ENCODE measurements around the gene PACS2. TPM values are rescaled to one million over a fixed set of nuclear protein-coding genes. Genes with fewer than 3 reads are reported as not detected.
"Not testable (repeated sequence)": the region's sequence is repeated elsewhere in the genome, so short reads cannot be mapped to it uniquely, and the experiment has no call there.

Gene PACS2
- total RNA-seq, 3 donors from 2014 or later: 46.0 to 70.9 (median 67.8) TPM

DNA sequence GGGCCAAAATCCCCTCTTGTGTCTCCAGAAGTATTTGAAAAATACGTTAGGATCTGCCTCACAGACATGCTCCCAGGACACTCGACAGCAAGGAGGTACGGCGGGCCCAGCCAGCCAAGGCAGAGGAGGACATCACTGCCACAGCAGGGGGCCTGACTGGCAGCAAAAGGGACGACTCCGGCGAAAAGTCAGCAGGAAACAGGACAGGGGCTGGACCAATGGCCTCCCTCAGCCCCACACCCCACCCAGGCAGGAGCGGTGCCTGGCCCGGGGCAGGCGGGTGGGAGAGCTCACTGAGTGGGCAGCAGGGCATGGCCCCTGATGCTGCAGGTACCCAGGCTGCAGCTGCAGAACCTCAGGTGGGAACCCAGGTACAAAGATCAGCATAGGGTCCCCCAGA, 31.5 kb upstream of the PACS2 start:
- no peaks in the 10 kb centered on the region for H3K27me3 ChIP-seq
- TF ChIP-seq CTCF (IDR thresholded peaks at IDR 0.05) (no peak), POLR2AphosphoS5 (IDR thresholded peaks at IDR 0.05) (no peak), POLR2A (IDR thresholded peaks at IDR 0.05) (no peak)
- no peak for DNase-seq (ENCODE audit: low spot score in 2 of 2)
- intact Hi-C loops (cut with DNase I; ENCODE audit: low total_unique reads): no loop called here
- no peak overlapping the region for H3K27ac ChIP-seq
- no peaks in the 10 kb centered on the region for H3K9me3 ChIP-seq
- H3K4me1 ChIP-seq: no peaks in the 10 kb centered on the region
- no peak overlapping the region for H3K4me3 ChIP-seq
- no peaks in the 10 kb centered on the region for H3K36me3 ChIP-seq

- intact Hi-C loops (cut with DNase I; ENCODE audit: low total_unique reads): no loop called here
- no peak for DNase-seq (ENCODE audit: low spot score in 2 of 2)
- no peaks in the 10 kb centered on the region for H3K9me3 ChIP-seq
- no peak overlapping the region for H3K4me3 ChIP-seq
- H3K4me1 ChIP-seq: no peaks in the 10 kb centered on the region
- no peak overlapping the region for H3K27ac ChIP-seq
- H3K27me3 ChIP-seq: no peaks in the 10 kb centered on the region
- H3K36me3 ChIP-seq: no peaks in the 10 kb centered on the region
- TF ChIP-seq CTCF (IDR thresholded peaks at IDR 0.05): no peak
- no peak for TF ChIP-seq POLR2AphosphoS5 (IDR thresholded peaks at IDR 0.05)
- no peak for TF ChIP-seq POLR2A (IDR thresholded peaks at IDR 0.05)
Observed at GRCh38 chr14:105283899-105284298, 30.6 kb upstream of the PACS2 start.

GRCh38 chr14:105285174-105285573, 29.4 kb upstream of the PACS2 start:
- intact Hi-C loops (cut with DNase I; ENCODE audit: low total_unique reads): no loop called here
- H3K27me3 ChIP-seq: no peaks in the 10 kb centered on the region
- no peaks in the 10 kb centered on the region for H3K36me3 ChIP-seq
- H3K27ac ChIP-seq: no peak overlapping the region
- H3K4me3 ChIP-seq: no peak overlapping the region
- no peaks in the 10 kb centered on the region for H3K9me3 ChIP-seq
- no peak for TF ChIP-seq CTCF (IDR thresholded peaks at IDR 0.05)
- no peak for TF ChIP-seq POLR2AphosphoS5 (IDR thresholded peaks at IDR 0.05)
- TF ChIP-seq POLR2A (IDR thresholded peaks at IDR 0.05): no peak
- DNase-seq (ENCODE audit: low spot score in 2 of 2): no peak
- H3K4me1 ChIP-seq: no peaks in the 10 kb centered on the region

GRCh38 chr14:105286759-105287144, 27.8 kb upstream of the PACS2 start:
- Histone ChIP-seq H3K4me1 (no peaks in the 10 kb centered on the region), H3K9me3 (no peaks in the 10 kb centered on the region), H3K27me3 (no peaks in the 10 kb centered on the region), H3K4me3 (no peak overlapping the region), H3K36me3 (no peaks in the 10 kb centered on the region), H3K27ac (no peak overlapping the region)
- TF ChIP-seq POLR2A (IDR thresholded peaks at IDR 0.05) (no peak), POLR2AphosphoS5 (IDR thresholded peaks at IDR 0.05) (no peak), CTCF (IDR thresholded peaks at IDR 0.05) (no peak)
- DNase-seq (ENCODE audit: low spot score in 2 of 2): no peak
- intact Hi-C loops (cut with DNase I; ENCODE audit: low total_unique reads): no loop called here

GRCh38 chr14:105287249-105288102, 27.1 kb upstream of the PACS2 start:
- intact Hi-C loops (cut with DNase I; ENCODE audit: low total_unique reads): no loop called here
- H3K9me3 ChIP-seq: no peaks in the 10 kb centered on the region

GRCh38 chr14:105288936-105289335, 25.6 kb upstream of the PACS2 start:
- intact Hi-C loops (cut with DNase I; ENCODE audit: low total_unique reads); H3K27me3 ChIP-seq; H3K9me3 ChIP-seq; H3K36me3 ChIP-seq; DNase-seq (ENCODE audit: low spot score in 2 of 2); H3K4me3 ChIP-seq; H3K4me1 ChIP-seq; H3K27ac ChIP-seq: not testable (repeated sequence)

More at GRCh38 chr14:105287249-105288102, 27.1 kb upstream of the PACS2 start:
- DNase-seq (ENCODE audit: low spot score in 2 of 2): no peak
- no peaks in the 10 kb centered on the region for H3K4me1 ChIP-seq
- no peak for TF ChIP-seq POLR2A (IDR thresholded peaks at IDR 0.05)
- no peak for TF ChIP-seq CTCF (IDR thresholded peaks at IDR 0.05)
- no peak for TF ChIP-seq POLR2AphosphoS5 (IDR thresholded peaks at IDR 0.05)
- H3K36me3 ChIP-seq: no peaks in the 10 kb centered on the region
- H3K4me3 ChIP-seq: no peak overlapping the region
- no peaks in the 10 kb centered on the region for H3K27me3 ChIP-seq
- H3K27ac ChIP-seq: no peak overlapping the region

Data from breast epithelium (tissue), 4 donors.